Testis (tissue), 3 donors: Measurements from ENCODE around the gene MEGF6. TPM values are rescaled to one million over a fixed set of nuclear protein-coding genes. Genes with fewer than 3 reads are reported as not detected.

ENCODE experiments used
- DNase-seq: peaks from one replicate; pipeline ENCODE4 v3.0.0-alpha.2; 2019
- H3K27ac ChIP-seq, 2 donors: fragments of 200-600 bp; sonication (generic); one replicate each; pipeline ENCODE4 v1.5.1; 2019
- H3K27me3 ChIP-seq: fragments of 200-600 bp; sonication (generic); one replicate; pipeline ENCODE4 v1.5.1; 2019
- H3K36me3 ChIP-seq: fragments of 200-600 bp; sonication (generic); one replicate; pipeline ENCODE4 v1.5.1; 2017; ENCODE audit warnings: low read depth; ENCODE audit errors: missing control alignments
- H3K4me1 ChIP-seq: fragments of 200-600 bp; sonication (generic); one replicate; pipeline ENCODE4 v1.5.1; 2019
- H3K4me3 ChIP-seq, 2 donors: fragments of 200-600 bp; sonication (generic); one replicate each; pipeline ENCODE4 v1.5.1; 2017 to 2019
- H3K9me3 ChIP-seq: fragments of 200-600 bp; sonication (generic); one replicate; pipeline ENCODE4 v1.5.1; 2017
- POLR2A ChIP-seq: fragments of 450-650 bp; IDR thresholded peaks from one replicate; pipeline ENCODE4 v1.6.1; 2017; ENCODE audit warnings: antibody characterized with exemption, mild to moderate bottlenecking, moderate library complexity
- WGBS, 2 donors: methylation state at CpG; one replicate each; pipeline ENCODE4 v1.1.5; 2018; 5-methylcytosine and 5-hydroxymethylcytosine counted together
- intact Hi-C: fragments of 100-400 bp; cut with DNase I; formaldehyde crosslinking; loops from one replicate; pipeline ENCODE4 v1.15.1; 2023; ENCODE audit warnings: low total_unique reads
- polyA plus RNA-seq: library from polyadenylated mRNA; stranded (reverse); fragments of 350-450 nt; fragmentation: Illumina TruSeq; extraction: RNeasy Lipid Tissue Mini Kit (QIAGEN cat#74804); gene quantifications from one replicate; pipeline ENCODE4 v1.2.3, GENCODE V29; 2014; ENCODE audit warnings: low read depth, low replicate concordance; ENCODE audit not compliant: insufficient read depth
- total RNA-seq, 2 donors: library from RNA; depleted of rRNA; stranded (reverse); fragments of >200 nt; gene quantifications; one replicate each; pipeline ENCODE4 v1.2.3, GENCODE V29; 2016
- TF ChIP-seq, protein P1 (sequence below), 3 experiments: fragments of 450-650 bp in 2 of 3; fragments of 200-600 bp in 1 of 3; sonication (generic) in 1 of 3; IDR thresholded peaks; one replicate each; pipeline ENCODE4 v1.5.1; 2016 to 2019; ENCODE audit warnings: antibody characterized with exemption in 3 of 3, mild to moderate bottlenecking in 2 of 3, moderate library complexity in 1 of 3

The MEGF6 gene
- total and polyA plus RNA-seq, 3 donors from 2014 or later: 9.0 to 26.4 (median 16.1) TPM

DNA sequence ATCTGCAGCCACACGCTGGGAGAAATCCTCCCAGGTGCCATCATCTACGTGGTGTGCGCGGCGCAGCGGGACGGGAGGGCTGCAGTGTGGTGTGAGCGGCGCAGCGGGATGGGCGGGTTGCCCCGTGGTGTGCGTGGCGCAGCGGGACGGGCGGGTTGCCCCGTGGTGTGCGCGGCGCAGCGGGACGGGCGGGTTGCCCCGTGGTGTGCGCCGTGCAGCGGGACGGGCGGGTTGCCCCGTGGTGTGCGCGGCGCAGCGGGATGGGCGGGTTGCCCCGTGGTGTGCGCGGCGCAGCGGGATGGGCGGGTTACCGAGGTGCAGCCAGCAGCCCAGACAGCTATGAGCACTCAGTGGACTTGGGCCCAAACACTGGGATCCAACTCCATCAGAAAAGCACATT is 33.9 kb upstream of the MEGF6 start:
- H3K4me3 ChIP-seq: no peak overlapping the region
- no peak for DNase-seq
- no peaks in the 10 kb centered on the region for H3K9me3 ChIP-seq
- H3K36me3 ChIP-seq: no peaks in the 10 kb centered on the region
- WGBS, 2 donors: 65 to 80% methylated on average over 31 to 37 of the region's 43 CpGs
- TF ChIP-seq POLR2A: no peak
- TF ChIP-seq, protein P1, sequence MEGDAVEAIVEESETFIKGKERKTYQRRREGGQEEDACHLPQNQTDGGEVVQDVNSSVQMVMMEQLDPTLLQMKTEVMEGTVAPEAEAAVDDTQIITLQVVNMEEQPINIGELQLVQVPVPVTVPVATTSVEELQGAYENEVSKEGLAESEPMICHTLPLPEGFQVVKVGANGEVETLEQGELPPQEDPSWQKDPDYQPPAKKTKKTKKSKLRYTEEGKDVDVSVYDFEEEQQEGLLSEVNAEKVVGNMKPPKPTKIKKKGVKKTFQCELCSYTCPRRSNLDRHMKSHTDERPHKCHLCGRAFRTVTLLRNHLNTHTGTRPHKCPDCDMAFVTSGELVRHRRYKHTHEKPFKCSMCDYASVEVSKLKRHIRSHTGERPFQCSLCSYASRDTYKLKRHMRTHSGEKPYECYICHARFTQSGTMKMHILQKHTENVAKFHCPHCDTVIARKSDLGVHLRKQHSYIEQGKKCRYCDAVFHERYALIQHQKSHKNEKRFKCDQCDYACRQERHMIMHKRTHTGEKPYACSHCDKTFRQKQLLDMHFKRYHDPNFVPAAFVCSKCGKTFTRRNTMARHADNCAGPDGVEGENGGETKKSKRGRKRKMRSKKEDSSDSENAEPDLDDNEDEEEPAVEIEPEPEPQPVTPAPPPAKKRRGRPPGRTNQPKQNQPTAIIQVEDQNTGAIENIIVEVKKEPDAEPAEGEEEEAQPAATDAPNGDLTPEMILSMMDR (IDR thresholded peaks at IDR 0.05): no peak
- no peaks in the 10 kb centered on the region for H3K27me3 ChIP-seq
- H3K4me1 ChIP-seq: no peaks in the 10 kb centered on the region
- intact Hi-C loops: no loop called here
- no peak overlapping the region for H3K27ac ChIP-seq

DNA sequence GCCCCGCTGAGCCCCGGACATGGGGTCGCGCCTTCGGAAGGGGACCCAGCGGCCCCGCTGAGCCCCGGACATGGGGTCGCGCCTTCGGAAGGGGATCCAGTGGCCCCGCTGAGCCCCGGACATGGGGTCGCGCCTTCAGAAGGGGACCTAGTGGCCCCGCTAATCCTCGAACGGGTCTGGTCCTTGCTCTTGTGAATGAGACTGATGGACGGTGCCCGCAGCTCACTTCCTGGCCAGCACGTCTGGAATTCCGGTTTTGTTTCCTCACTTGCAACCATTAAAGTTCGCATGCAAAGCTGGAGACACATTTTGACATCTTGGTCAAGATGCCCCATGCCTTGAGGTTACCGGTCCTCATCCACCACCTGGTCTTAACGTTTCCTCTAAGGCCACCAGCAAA is 33.0 kb upstream of the MEGF6 start:
- no peaks in the 10 kb centered on the region for H3K36me3 ChIP-seq
- intact Hi-C loops: no loop called here
- TF ChIP-seq, protein P1 (IDR thresholded peaks at IDR 0.05): no peak
- TF ChIP-seq POLR2A: no peak

DNA sequence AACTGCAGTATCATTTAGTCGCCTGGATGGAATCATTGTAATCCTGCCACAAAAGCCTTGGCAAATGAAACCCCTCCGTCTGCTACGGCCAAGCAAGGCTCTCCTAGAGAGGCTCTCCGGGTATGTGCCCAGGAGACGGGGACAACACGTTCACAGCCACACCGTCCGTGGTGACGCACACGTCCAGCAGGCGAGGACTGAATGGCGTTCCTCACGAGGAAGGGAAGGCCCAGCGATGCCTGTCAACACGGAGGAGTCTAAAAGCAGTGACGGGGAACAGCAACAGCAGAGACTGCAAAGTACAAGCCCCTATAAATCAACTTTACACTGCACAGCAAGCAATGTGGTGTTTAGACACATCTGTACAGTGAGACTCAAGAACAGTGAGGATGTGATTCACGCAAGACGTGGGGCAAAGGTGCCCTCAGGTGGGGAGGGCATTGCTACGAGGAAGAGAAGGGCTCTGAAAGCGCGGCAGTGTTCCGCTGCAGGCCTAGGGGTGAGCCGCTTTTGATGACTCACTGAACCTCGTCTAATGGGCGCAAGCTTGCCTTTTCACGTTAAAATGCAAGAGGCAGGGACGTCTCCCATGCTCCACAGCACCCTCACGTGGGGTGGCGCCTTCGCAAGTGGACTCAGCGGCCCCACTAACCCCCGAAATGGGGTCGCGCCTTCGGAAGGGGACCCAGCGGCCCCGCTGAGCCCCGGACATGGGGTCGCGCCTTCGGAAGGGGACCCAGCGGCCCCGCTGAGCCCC is 31.8 kb upstream of the MEGF6 start:
- no peak for DNase-seq
- no peaks in the 10 kb centered on the region for H3K27me3 ChIP-seq
- no peak overlapping the region for H3K27ac ChIP-seq
- H3K4me1 ChIP-seq: no peaks in the 10 kb centered on the region
- no peaks in the 10 kb centered on the region for H3K9me3 ChIP-seq
- TF ChIP-seq, protein P1 (IDR thresholded peaks at IDR 0.05): no peak
- TF ChIP-seq POLR2A: no peak
- H3K4me3 ChIP-seq: no peak overlapping the region
- 84 to 88% methylated on average over 32 to 41 of the region's 43 CpGs for WGBS, 2 donors
- intact Hi-C loops: no loop called here
- no peaks in the 10 kb centered on the region for H3K36me3 ChIP-seq

More for the DNA sequence above, 33.0 kb upstream of the MEGF6 start:
- H3K4me3 ChIP-seq: no peak overlapping the region
- DNase-seq: no peak
- 73 to 86% methylated on average over 8 to 12 of the region's 25 CpGs for WGBS, 2 donors
- no peak overlapping the region for H3K27ac ChIP-seq
- H3K27me3 ChIP-seq: no peaks in the 10 kb centered on the region
- no peaks in the 10 kb centered on the region for H3K9me3 ChIP-seq
- no peaks in the 10 kb centered on the region for H3K4me1 ChIP-seq

DNA sequence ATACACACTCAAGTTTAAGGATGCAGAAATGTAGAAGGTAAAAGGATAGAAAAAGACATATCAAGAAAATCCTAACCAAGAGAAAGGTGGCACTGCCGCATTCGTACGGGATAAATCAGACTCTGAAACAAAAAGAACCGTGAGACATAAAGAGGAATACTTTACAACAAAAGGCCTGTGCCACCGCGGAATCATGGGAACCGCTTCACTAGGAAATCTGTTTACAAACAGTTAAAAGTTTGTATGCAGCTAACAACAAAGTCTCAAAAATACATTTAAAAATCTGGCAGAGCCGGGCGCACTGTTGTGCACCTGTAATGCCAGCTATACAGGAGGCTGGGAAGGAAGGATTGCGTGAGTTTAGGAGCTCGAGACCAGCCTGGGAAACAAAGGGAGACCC is 30.5 kb upstream of the MEGF6 start:
- Histone ChIP-seq H3K4me3 (no peak overlapping the region), H3K9me3 (no peaks in the 10 kb centered on the region), H3K27me3 (no peaks in the 10 kb centered on the region), H3K36me3 (no peaks in the 10 kb centered on the region), H3K4me1 (no peaks in the 10 kb centered on the region), H3K27ac (no peak overlapping the region)
- WGBS, 2 donors: 95% methylated on average over 11 of the region's 11 CpGs
- intact Hi-C loops: no loop called here
- TF ChIP-seq, protein P1 (IDR thresholded peaks at IDR 0.05): no peak
- no peak for TF ChIP-seq POLR2A
- no peak for DNase-seq
